WTC11 (cell line): ENCODE results near the gene ACOX3. TPM values are rescaled to one million over a fixed set of nuclear protein-coding genes. Genes with fewer than 3 reads are reported as not detected.

ENCODE experiments used
- ATAC-seq: fragments of 200-7000 bp; cut with Tn5 transposase; 2 replicates; pipeline ENCODE4 v1.10.0; 2021; ENCODE audit warnings: mild to moderate bottlenecking, moderate library complexity
- CTCF ChIA-PET: fragments of 300-600 bp; sonication (Branson Sonifier 250); formaldehyde crosslinking; loops from one replicate; lab custom pipeline; 2021; ENCODE audit warnings: antibody characterized with exemption; lab: Charles Lee
- POLR2A ChIA-PET: fragments of 350-600 bp; sonication (Branson Sonifier 250); formaldehyde crosslinking; loops from one replicate; lab custom pipeline; 2021; ENCODE audit warnings: antibody characterized with exemption; lab: Charles Lee
- DNase-seq: peaks from one replicate; pipeline ENCODE4 v3.0.0; 2021; ENCODE audit warnings: low spot score
- H3K27ac Mint-ChIP-seq: 2 replicates; pipeline ENCODE4 v1.8.0; 2021; ENCODE audit warnings: mixed read lengths
- H3K27me3 Mint-ChIP-seq: 2 replicates; pipeline ENCODE4 v1.8.0; 2021; ENCODE audit warnings: low read depth, mild to moderate bottlenecking, moderate library complexity, mixed read lengths
- H3K36me3 Mint-ChIP-seq: 2 replicates; pipeline ENCODE4 v1.8.0; 2021; ENCODE audit warnings: mixed read lengths
- H3K4me1 Mint-ChIP-seq: 2 replicates; pipeline ENCODE4 v1.8.0; 2022; ENCODE audit warnings: mixed read lengths
- H3K4me3 Mint-ChIP-seq: 2 replicates; pipeline ENCODE4 v1.8.0; 2021; ENCODE audit warnings: mild to moderate bottlenecking, moderate library complexity, mixed read lengths
- H3K9me3 Mint-ChIP-seq: 2 replicates; pipeline ENCODE4 v1.8.0; 2021; ENCODE audit warnings: mixed read lengths
- AFF4 ChIP-seq: sonication (generic); formaldehyde crosslinking; IDR thresholded peaks from 2 replicates; pipeline ENCODE4 v1.8.1; 2023; ENCODE audit warnings: mild to moderate bottlenecking, missing genetic modification reagents, borderline replicate concordance
- ATF2 ChIP-seq: sonication (generic); formaldehyde crosslinking; IDR thresholded peaks from 2 replicates; pipeline ENCODE4 v1.8.1; 2022; ENCODE audit warnings: low read depth, missing genetic modification reagents, borderline replicate concordance
- CBFB ChIP-seq: sonication (generic); formaldehyde crosslinking; IDR thresholded peaks from 2 replicates; pipeline ENCODE4 v1.8.1; 2022; ENCODE audit warnings: mild to moderate bottlenecking, low read depth, missing genetic modification reagents
- CDX4 ChIP-seq: fragments of 250-450 bp; sonication (Bioruptor Pico); IDR thresholded peaks from 2 replicates; pipeline ENCODE4 v1.9.0; 2021; ENCODE audit warnings: moderate library complexity, mild to moderate bottlenecking, inconsistent platforms, borderline replicate concordance
- CREB1 ChIP-seq: sonication (generic); formaldehyde crosslinking; IDR thresholded peaks from 2 replicates; pipeline ENCODE4 v1.8.0; 2023; ENCODE audit warnings: mild to moderate bottlenecking, missing genetic modification reagents
- CREM ChIP-seq: sonication (generic); formaldehyde crosslinking; IDR thresholded peaks from 2 replicates; pipeline ENCODE4 v1.8.1; 2022; ENCODE audit warnings: mild to moderate bottlenecking, missing genetic modification reagents, moderate library complexity
- ELF4 ChIP-seq: sonication (generic); formaldehyde crosslinking; IDR thresholded peaks from 2 replicates; pipeline ENCODE4 v1.8.1; 2022; ENCODE audit warnings: low read depth, mild to moderate bottlenecking, moderate library complexity, missing genetic modification reagents
- HMGA2 ChIP-seq: fragments of 250-450 bp; sonication (Bioruptor Pico); IDR thresholded peaks from 2 replicates; pipeline ENCODE4 v1.4.0; 2021; ENCODE audit warnings: mild to moderate bottlenecking, moderate library complexity
- NFATC4 ChIP-seq: fragments of 250-450 bp; sonication (Bioruptor Pico); IDR thresholded peaks from 2 replicates; pipeline ENCODE4 v1.9.0; 2021; ENCODE audit warnings: mild to moderate bottlenecking
- NR1H2 ChIP-seq: sonication (generic); formaldehyde crosslinking; IDR thresholded peaks from 2 replicates; pipeline ENCODE4 v1.9.0; 2021; ENCODE audit warnings: mild to moderate bottlenecking, moderate library complexity, missing genetic modification reagents
- PREB ChIP-seq: sonication (generic); formaldehyde crosslinking; IDR thresholded peaks from 2 replicates; pipeline ENCODE4 v1.8.1; 2022; ENCODE audit warnings: mild to moderate bottlenecking, missing genetic modification reagents, moderate library complexity, borderline replicate concordance
- RELA ChIP-seq: sonication (generic); formaldehyde crosslinking; IDR thresholded peaks from 2 replicates; pipeline ENCODE4 v1.8.1; 2022; ENCODE audit warnings: missing genetic modification reagents, mild to moderate bottlenecking, borderline replicate concordance
- SOX15 ChIP-seq: fragments of 250-450 bp; sonication (Bioruptor Pico); IDR thresholded peaks from 2 replicates; pipeline ENCODE4 v1.9.0; 2021; ENCODE audit warnings: mild to moderate bottlenecking
- TEAD1 ChIP-seq: sonication (generic); formaldehyde crosslinking; IDR thresholded peaks from 2 replicates; pipeline ENCODE4 v1.8.0; 2022; ENCODE audit warnings: mild to moderate bottlenecking, missing genetic modification reagents
- ZNF138 ChIP-seq: sonication (generic); formaldehyde crosslinking; conservative IDR thresholded peaks from 2 replicates; pipeline ENCODE4 v1.8.1; 2022; ENCODE audit warnings: mild to moderate bottlenecking, moderate library complexity, missing genetic modification reagents
- ZNF232 ChIP-seq: sonication (generic); formaldehyde crosslinking; IDR thresholded peaks from 2 replicates; pipeline ENCODE4 v1.8.0; 2022; ENCODE audit warnings: mild to moderate bottlenecking, missing genetic modification reagents
- ZNF317 ChIP-seq: sonication (generic); formaldehyde crosslinking; IDR thresholded peaks from 2 replicates; pipeline ENCODE4 v1.8.1; 2023; ENCODE audit warnings: low read depth, mild to moderate bottlenecking, moderate library complexity, missing genetic modification reagents, borderline replicate concordance
- ZNF416 ChIP-seq: fragments of 250-450 bp; sonication (Bioruptor Pico); IDR thresholded peaks from 2 replicates; pipeline ENCODE4 v1.9.0; 2021; ENCODE audit warnings: mild to moderate bottlenecking, inconsistent platforms
- total RNA-seq: library from RNA; stranded (reverse); gene quantifications from 3 replicates; pipeline ENCODE4 v1.2.3, GENCODE V29; 2021
- TF ChIP-seq, protein P1 (sequence below): sonication (generic); formaldehyde crosslinking; IDR thresholded peaks from 2 replicates; pipeline ENCODE4 v1.8.0; 2023; ENCODE audit warnings: missing genetic modification reagents, mild to moderate bottlenecking, borderline replicate concordance
- TF ChIP-seq, protein P2 (sequence below): sonication (generic); formaldehyde crosslinking; IDR thresholded peaks from 2 replicates; pipeline ENCODE4 v1.8.1; 2023; ENCODE audit warnings: mild to moderate bottlenecking, missing genetic modification reagents, moderate library complexity

The ACOX3 gene
- total RNA-seq, 1 experiment from 2014 or later: 10.7 TPM

DNA sequence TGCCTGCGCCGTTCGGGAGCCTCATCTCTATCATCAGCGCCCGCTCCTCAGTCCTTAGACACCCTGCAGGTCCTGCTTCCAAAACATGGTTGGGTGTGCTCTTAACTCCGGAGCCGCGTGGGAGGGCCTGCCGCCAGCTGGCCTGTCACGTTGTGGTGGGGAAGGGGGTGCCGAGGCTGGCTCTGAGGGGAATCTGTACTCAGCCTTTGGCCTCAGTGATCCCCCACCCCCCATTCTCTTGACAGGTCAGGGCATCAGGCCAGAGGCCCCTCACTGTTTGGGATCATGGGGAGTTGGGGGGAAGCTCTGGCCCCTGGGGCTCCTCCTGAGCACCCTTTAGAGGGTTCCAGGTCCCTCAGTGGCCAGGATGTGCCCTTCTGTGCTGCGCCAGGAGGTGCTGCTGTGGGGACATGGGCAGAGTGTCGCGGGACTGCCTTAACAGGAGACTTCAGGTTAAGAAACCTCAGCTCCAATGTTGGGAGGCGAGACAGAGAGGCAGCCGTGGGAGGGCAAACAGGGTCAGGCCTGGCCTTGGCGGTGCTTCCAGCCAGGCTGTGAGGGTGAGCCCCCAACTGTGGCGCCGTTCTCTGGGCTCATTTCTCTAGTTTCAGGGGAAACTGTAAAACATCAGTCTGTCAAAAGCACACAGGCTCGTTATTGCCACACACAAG lies 33.5 kb upstream of the ACOX3 start:
- no peak for ATAC-seq
- H3K27ac Mint-ChIP-seq: no peak overlapping the region

DNA sequence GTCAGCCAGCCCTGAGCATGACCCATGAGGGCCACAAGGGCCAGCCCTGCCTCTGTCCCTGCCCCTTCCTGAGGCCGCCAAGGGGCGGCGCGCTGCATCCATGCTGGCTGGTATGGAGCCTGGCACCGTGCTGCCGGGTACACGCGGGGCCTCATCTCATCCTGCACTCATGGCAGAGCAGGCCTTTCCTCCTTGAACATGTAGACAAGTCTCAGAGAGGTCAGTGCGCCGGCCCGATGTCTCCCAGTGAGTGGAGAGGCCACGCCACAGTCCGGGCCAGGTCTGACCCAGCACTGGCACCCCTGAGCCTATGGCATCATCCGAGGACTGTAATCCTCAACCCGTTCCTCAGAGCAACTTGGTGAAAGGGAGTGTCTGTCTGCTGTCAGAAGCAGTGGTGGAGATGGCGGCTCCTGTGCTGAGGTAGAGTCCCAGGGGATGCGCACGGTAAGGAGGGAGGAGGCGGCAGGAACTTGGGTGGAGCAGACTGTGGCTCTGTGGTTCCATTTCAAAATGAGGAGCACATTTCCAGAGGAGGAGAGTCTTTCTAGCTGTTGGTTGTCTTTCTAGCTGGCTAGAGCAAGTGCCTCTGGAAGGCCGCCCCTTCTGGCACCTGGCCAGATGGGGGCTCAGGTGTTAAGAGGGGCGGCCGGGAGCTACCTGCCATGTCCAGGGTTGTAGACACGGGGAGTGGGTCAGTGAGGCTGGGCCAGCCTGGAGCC lies 32.8 kb upstream of the ACOX3 start:
- POLR2A ChIA-PET: no interaction called here
- Mint-ChIP-seq H3K36me3 (peaks cover 28% of the 10 kb centered on the region), H3K4me1 (0 out of 2 replicates have a peak, but pooled peaks cover 2% of the 10 kb centered on the region), H3K27me3 (no peaks in the 10 kb centered on the region), H3K4me3 (no peak overlapping the region), H3K9me3 (no peaks in the 10 kb centered on the region), H3K27ac (peak overlapping the region; percentile 50; the same call in 1 of the 2 replicates)
- CTCF ChIA-PET: interaction anchor here (0.7 to 3.4 kb wide), 5 partner anchors 31 to 134 kb away, joined by 3 to 15 read pairs (median 3); no protein-coding TSS in a partner anchor
- ATAC-seq (no peak), DNase-seq (no peak)
- TF ChIP-seq AFF4 (CRISPR knock-in tag): no peak
- TF ChIP-seq TEAD1: no peak
- no peak for TF ChIP-seq PREB
- no peak for TF ChIP-seq CREM (CRISPR knock-in tag)
- TF ChIP-seq, protein P1, sequence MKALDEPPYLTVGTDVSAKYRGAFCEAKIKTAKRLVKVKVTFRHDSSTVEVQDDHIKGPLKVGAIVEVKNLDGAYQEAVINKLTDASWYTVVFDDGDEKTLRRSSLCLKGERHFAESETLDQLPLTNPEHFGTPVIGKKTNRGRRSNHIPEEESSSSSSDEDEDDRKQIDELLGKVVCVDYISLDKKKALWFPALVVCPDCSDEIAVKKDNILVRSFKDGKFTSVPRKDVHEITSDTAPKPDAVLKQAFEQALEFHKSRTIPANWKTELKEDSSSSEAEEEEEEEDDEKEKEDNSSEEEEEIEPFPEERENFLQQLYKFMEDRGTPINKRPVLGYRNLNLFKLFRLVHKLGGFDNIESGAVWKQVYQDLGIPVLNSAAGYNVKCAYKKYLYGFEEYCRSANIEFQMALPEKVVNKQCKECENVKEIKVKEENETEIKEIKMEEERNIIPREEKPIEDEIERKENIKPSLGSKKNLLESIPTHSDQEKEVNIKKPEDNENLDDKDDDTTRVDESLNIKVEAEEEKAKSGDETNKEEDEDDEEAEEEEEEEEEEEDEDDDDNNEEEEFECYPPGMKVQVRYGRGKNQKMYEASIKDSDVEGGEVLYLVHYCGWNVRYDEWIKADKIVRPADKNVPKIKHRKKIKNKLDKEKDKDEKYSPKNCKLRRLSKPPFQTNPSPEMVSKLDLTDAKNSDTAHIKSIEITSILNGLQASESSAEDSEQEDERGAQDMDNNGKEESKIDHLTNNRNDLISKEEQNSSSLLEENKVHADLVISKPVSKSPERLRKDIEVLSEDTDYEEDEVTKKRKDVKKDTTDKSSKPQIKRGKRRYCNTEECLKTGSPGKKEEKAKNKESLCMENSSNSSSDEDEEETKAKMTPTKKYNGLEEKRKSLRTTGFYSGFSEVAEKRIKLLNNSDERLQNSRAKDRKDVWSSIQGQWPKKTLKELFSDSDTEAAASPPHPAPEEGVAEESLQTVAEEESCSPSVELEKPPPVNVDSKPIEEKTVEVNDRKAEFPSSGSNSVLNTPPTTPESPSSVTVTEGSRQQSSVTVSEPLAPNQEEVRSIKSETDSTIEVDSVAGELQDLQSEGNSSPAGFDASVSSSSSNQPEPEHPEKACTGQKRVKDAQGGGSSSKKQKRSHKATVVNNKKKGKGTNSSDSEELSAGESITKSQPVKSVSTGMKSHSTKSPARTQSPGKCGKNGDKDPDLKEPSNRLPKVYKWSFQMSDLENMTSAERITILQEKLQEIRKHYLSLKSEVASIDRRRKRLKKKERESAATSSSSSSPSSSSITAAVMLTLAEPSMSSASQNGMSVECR (CRISPR knock-in tag): no peak
- TF ChIP-seq ZNF317 (CRISPR knock-in tag): no peak
- no peak for TF ChIP-seq ZNF232 (CRISPR knock-in tag)
- TF ChIP-seq ELF4: no peak
- no peak for TF ChIP-seq CDX4 (CRISPR knock-in tag)
- no peak for TF ChIP-seq CBFB (CRISPR knock-in tag)
- TF ChIP-seq NFATC4 (CRISPR knock-in tag): no peak
- TF ChIP-seq SOX15 (CRISPR knock-in tag): no peak
- no peak for TF ChIP-seq RELA (CRISPR knock-in tag)

More for the DNA sequence above, 33.5 kb upstream of the ACOX3 start:
- Mint-ChIP-seq H3K4me3 (no peak overlapping the region), H3K36me3 (peaks cover 23% of the 10 kb centered on the region), H3K9me3 (no peaks in the 10 kb centered on the region), H3K4me1 (0 out of 2 replicates have a peak, but pooled peaks cover 1% of the 10 kb centered on the region), H3K27me3 (no peaks in the 10 kb centered on the region)
- no peak for DNase-seq
- POLR2A ChIA-PET: no interaction called here
- CTCF ChIA-PET: interaction anchor here (0.7 to 3.4 kb wide), 4 partner anchors 73 to 133 kb away, joined by 3 to 15 read pairs (median 4); no protein-coding TSS in a partner anchor
- TF ChIP-seq HMGA2 (CRISPR knock-in tag) (no peak), ZNF416 (CRISPR knock-in tag) (no peak), ZNF138 (CRISPR knock-in tag) (no peak), SOX15 (CRISPR knock-in tag) (no peak), NR1H2 (no peak), CREB1 (CRISPR knock-in tag) (no peak), ATF2 (no peak)
- TF ChIP-seq, protein P2, sequence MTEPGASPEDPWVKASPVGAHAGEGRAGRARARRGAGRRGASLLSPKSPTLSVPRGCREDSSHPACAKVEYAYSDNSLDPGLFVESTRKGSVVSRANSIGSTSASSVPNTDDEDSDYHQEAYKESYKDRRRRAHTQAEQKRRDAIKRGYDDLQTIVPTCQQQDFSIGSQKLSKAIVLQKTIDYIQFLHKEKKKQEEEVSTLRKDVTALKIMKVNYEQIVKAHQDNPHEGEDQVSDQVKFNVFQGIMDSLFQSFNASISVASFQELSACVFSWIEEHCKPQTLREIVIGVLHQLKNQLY (CRISPR knock-in tag): no peak
